NCI-H2171 (cell line): ENCODE results near the gene ZEB2.

ENCODE experiments used
- DNase-seq: peaks from one replicate; lab custom pipeline; 2025; lab: John Stamatoyannopoulos, UW

Gene ZEB2

GRCh38 chr2:144470334-144470733, 49.6 kb downstream of the ZEB2 start:
- DNase-seq = no peak

DNA sequence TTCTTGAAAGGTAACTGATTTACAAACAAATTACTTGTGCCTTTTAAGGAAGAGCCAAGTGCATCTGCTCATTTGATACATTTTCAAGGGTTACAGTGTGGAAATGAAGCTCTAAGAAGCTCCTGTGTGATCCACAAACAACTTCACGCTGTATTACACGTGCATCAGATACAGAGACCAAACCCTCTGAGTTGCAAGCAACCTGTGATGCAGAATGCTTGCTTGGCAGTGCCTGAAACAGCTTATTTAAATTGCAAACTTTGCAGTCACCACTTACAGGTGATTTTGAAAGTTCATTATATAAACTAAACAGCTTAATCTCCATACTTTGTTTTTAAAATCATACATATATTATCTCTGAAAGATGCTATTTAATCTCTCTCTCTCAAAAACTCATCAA, 50.1 kb downstream of the ZEB2 start:
- no peak for DNase-seq

DNA sequence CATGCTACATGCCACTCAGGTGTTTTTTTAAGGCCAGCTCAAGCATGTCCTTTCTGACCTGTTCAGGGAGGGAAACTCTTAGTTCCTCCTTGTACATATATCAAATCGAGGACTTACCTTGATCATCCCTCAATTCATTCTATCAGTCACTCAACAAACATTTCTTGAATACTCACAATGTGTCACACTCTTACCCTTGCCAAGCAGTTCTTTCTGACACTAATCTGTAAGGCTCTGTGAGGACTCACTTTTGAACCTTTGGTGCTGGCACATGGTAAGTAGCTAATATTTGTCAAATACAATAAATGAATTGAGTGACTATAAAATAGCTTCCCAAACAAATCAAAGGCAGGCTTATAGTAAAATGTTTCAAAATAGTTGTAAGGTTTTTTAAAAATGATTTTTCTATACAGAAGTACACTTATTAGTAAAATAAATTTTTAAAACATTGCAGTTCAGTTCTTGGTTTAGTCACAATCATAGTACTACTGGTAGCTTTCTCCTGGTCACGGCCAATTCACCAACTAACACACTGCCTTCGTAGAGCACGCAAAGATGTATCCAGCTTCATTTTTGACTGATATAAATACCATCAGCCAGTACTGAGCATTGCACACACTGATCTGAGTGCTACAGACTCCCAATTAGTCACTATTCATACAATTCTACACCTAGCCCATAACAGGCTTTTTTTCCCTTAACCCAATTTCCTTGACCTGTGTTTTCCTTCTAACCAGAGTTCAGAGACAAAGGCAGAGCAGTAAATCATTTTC, 50.9 kb downstream of the ZEB2 start:
- no peak for DNase-seq

DNA sequence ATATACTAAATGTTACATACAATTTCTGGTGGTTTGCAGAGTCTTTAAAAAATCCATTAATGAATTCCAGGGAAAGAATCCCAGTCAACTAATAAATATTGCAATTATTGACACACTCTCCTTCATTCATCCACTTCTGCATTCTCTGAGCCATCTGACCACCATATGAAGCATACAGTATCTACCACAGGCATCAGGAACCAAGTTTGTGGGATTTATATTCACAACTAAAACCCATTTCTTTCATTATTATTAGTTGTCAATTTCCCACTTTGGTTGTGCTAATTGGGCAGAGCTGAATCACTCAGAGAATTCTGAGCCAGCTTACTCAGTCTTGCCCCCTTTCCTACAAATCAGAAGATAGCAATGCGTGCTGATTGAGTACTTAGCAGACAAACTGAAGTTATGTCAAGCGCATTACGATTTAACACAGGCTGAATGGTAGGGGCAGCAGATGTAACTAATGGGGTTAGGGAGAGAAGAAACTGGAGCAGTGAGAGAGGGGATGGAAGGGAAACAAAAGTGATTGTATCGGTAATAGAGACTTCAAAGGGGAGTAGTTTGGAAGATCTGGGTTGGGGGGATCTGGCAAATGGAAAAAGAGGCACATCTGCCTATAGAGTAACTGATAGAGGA, 52.3 kb downstream of the ZEB2 start:
- DNase-seq = no peak

DNA sequence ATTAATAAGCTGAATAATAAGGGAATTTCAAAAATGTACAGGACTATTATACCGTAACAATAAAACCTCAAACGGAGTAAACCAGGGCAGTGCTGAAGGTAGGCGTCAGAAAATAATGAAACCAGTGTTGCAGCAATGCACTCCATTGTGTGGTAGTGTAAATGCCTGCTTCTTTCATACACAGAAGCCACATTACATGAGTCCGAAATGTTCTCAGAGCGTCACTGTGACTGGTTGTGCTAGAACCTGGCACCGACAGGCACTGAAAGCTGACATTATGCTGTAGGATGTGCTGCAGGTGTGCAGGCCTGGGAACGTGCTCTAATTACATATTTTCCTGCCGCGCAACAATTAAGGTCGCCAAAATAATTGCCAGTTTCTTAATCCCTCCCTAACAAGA, 53.3 kb downstream of the ZEB2 start:
- DNase-seq = no peak

DNA sequence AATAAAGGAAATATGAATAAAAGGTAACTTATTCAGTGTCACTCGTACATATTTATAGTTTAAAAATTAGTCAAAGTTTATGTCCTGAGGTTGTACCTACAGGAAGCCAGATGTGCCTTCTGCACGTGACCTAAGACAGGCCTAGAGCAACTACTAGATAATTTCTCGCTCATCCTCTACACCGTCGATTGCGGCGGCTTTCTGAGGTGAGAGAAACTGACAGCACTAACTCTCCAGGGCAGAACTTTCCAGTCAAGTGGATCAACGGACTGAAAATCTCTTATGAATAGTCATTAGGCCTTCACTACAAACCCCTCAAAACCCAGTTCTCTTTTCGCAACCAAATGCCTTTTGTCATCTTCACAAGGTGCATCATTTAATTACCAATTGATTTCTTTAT, 54.2 kb downstream of the ZEB2 start:
- DNase-seq = no peak

- DNase-seq = no peak
Observed at GRCh38 chr2:144464730-144465129, 55.2 kb downstream of the ZEB2 start.

- no peak for DNase-seq
Observed at GRCh38 chr2:144463266-144463665, 56.7 kb downstream of the ZEB2 start.

- DNase-seq = no peak
Observed at GRCh38 chr2:144462266-144462665, 57.7 kb downstream of the ZEB2 start.

DNA sequence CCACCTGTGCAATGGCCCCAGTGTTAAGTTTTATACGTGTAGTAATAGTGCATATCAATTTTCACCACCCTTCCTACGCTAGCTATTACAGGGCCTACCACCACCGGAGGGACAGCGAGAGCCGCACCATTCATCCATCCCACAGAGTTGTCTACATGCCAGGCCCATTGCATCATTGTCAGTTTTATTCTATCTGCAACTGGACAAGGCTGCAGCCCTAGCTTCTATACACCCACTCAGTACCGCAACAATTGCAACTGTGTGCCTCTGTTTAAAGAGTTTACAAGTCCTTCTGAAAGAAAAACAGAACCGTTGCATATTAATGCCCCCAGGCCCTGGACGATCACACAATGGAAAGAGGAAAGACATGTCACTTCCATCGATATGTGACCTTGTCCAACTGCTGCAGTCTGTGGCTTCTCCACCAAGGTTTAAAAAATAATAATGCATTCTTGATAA, 58.6 kb downstream of the ZEB2 start:
- no peak for DNase-seq

DNA sequence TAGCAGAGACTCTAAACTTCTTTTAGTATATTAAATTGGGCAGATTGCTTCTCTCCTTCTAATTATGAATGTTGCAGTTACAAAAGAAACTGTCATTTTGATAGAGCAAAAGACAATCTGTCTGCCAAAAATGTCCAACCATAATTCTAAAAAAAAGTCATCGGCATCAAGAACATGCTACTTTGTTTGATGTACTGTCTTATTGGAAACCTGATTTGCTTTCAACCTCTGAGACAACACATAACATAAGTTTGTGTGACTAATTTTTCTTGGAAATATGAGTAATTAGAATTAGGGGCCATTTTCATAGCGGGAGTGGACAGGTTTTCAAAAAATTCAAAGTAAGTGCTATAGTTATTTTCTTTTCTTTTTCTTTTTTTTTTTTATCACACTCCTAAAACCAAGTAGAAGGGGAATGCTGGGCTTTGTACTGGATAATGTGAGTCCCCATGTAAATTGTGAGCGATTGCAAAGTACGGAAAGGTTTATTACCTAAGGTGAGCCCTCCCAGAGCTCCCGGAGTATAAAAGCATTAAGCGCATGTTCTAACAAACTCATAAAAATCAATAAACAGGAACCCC, 59.1 kb downstream of the ZEB2 start:
- no peak for DNase-seq

- DNase-seq = no peak
Observed at GRCh38 chr2:144459937-144460336, 60.0 kb downstream of the ZEB2 start.

GRCh38 chr2:144459286-144459685, 60.6 kb downstream of the ZEB2 start:
- DNase-seq = no peak

DNA sequence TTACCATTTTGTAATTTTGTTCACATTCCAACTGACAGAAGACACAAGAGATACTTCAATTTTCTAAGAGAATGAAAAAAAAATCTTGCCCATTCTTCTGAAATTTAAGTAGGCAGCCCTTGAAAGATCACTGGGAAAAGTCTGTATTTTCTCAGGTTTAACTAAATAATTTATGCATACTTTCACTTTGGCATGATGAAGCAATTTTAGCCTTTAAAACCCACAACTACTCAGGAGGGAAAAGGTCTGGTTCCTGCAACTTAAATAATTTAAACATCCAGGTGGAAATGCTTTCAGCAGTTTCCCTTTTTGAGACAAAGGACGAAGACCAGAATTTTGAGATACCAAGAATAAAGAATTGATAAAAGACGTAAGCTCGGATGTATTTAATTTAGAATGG, 61.4 kb downstream of the ZEB2 start:
- DNase-seq = no peak

DNA sequence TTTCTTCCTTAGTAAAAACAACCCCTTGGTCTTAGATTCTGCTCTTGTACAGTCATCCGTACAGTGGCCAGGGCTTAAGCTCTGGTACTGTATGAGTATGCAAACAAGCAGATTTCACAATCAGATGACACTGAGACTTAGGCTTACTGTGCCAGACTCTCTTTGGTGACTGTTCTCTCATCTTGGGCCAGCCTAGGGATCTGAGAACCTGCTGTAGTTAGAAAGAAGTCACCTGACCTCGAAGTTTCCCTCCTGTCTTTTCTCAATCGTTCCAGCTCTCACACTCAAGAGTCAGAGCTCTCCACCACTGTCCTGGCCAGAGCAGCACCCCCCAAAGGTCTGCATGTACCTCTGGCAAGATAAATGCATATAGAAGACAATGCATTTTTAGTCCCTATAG, 63.2 kb downstream of the ZEB2 start:
- DNase-seq = no peak

DNA sequence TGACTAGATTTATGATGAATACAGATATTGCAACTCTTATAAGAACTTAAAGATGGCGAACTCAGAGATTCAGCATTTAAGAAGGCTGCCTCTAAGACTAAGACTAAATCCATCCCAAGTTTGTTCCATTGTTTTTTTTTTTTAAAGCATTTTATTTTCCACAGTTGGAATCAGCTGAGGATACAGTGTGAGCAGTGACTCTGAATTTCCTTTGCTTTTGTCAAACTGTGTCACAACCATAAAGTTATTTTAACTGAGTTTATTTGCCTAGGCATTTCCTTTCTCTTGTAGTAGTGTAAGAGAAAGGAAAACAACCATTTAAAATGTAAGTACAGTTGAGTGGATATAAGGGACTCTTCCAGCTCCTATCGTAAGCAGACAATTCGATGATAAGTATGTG, 63.9 kb downstream of the ZEB2 start:
- DNase-seq = no peak

DNA sequence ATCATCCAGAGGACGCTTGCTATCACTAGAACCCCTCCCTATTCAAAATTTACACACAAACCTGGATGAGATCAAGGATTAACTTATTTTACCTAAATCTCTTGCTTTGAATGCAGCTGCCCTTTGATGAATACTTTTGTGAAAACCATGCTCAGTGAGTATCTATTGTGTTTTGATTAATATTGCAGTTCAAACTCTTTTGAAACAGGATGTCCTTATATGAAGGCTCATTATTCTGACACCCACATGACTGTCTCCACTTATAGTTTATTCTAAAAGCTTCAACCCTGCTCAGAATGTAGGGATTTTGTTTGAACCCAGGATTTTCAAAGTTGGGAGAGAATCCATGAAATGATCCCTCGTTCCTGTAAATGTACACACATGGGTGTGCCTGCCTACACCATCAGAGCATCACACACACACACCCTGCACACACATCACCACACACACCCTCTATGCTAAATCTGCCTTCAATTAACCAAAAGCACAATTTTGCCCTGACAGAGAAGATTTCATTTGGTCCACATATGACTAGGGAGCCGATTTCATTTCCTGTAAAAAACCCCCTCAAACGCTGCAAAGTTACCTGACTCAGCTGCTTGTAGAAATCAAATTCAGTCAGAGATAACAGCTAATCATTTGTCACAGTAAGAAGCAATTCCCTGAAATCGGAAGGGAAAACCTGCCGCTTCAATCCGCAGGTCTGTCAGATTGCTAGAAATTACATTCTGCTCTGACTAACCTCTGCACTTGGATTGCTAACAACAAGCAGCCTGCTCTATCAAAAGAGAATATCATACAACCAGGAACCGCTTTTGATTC, 65.2 kb downstream of the ZEB2 start:
- DNase-seq = no peak

GRCh38 chr2:144453486-144454158, 66.3 kb downstream of the ZEB2 start:
- DNase-seq = no peak

GRCh38 chr2:144452989-144453336, 67.0 kb downstream of the ZEB2 start:
- DNase-seq = no peak

GRCh38 chr2:144452169-144452988, 67.5 kb downstream of the ZEB2 start:
- DNase-seq = no peak

DNA sequence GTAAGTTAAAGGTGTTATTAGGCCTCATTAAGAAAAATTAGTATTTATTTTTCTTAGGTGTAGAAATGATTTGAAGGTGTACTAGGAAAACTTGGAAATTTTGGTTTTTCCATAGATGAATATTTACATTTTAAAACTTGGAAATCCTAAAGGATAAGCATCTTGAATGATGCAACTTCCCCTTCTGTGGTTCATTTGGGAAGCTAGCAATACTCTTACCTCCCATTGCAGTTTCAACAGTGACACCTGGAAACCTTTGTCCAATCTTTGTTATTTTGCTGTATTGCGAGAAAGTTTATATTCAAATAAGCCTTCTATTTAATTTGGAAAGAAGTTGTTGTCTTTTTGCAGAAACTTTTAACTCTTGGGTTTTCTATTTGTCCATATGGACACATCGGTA, 68.5 kb downstream of the ZEB2 start:
- DNase-seq = no peak
